ENCODE results near the gene ATXN1. TPM values are rescaled to one million over a fixed set of nuclear protein-coding genes. Genes with fewer than 3 reads are reported as not detected.

The ATXN1 gene
- total and polyA plus RNA-seq, 2 of the 13 experiments (the other 11 are each of a cell fraction or from before 2014, with no cell fraction given), result 20.7 to 39.5 TPM

- Histone ChIP-seq H3K9ac (ENCODE audit: insufficient read depth, low read depth, low read length) (no peak overlapping the region), H3K79me2 (ENCODE audit: insufficient read depth, low read length) (no peaks in the 10 kb centered on the region), H4K20me1 (ENCODE audit: insufficient read depth, low read length) (no peaks in the 10 kb centered on the region), H3K27me3 (ENCODE audit: control insufficient read depth in 1 of 2, insufficient read depth in 2 of 2, low read length in 2 of 2) (no peaks in the 10 kb centered on the region), H2AFZ (ENCODE audit: low read length) (no peak overlapping the region), H3K4me3 (replicated peaks in 1 of 3; ENCODE audit: insufficient read depth in 1 of 3, low read depth in 2 of 3, low read length in 3 of 3) (no peak overlapping the region), H3K27ac (ENCODE audit: extremely low read length, insufficient read depth, low read length) (no peak overlapping the region), H3K9me3 (ENCODE audit: low read length) (no peaks in the 10 kb centered on the region), H3K36me3 (replicated peaks in 1 of 2; ENCODE audit: control insufficient read depth in 1 of 2, insufficient read depth in 2 of 2, low read length in 2 of 2) (peaks cover 11 to 19% of the 10 kb centered on the region in 2 experiments; a peak in 3 of 5 replicates), H3K4me2 (ENCODE audit: low read depth, low read length) (no peak overlapping the region), H3K4me1 (ENCODE audit: insufficient read depth, low read length) (no peaks in the 10 kb centered on the region)
- intact Hi-C loops (cut with micrococcal nuclease; ENCODE audit: unreplicated experiment) (no loop called here), in situ Hi-C loops (cut with HindIII; ENCODE audit: extremely low pct_ligation_motif_present, low pct_unique_long_range_greater_than_20kb) (no loop called here)
- FAIRE-seq (no peak), ATAC-seq (no peak), DNase-seq (ENCODE audit: low spot score) (no peak)
- 91% methylated on average over 3 of the region's 3 CpGs for whole genome bisulfite sequencing (ENCODE audit: low lambda C conversion rate)
- TF ChIP-seq SMARCC2 (IDR thresholded peaks at IDR 0.05) (no peak), GFI1 (CRISPR knock-in tag; IDR thresholded peaks at IDR 0.05; ENCODE audit: borderline replicate concordance) (no peak), DRAP1 (CRISPR knock-in tag; IDR thresholded peaks at IDR 0.05) (no peak), ZNF230 (CRISPR knock-in tag; IDR thresholded peaks at IDR 0.05) (no peak), CENPX (CRISPR knock-in tag; IDR thresholded peaks at IDR 0.05) (no peak), TEAD2 (CRISPR knock-in tag; IDR thresholded peaks at IDR 0.05) (no peak), SMYD3 (CRISPR knock-in tag; IDR thresholded peaks at IDR 0.05) (no peak), ZNF549 (CRISPR knock-in tag; IDR thresholded peaks at IDR 0.05) (no peak), KLF6 (CRISPR knock-in tag; IDR thresholded peaks at IDR 0.05) (no peak), FOSL2 (CRISPR knock-in tag; IDR thresholded peaks at IDR 0.05) (no peak), CHD2 (IDR thresholded peaks at IDR 0.05; ENCODE audit: low read depth, low read length) (no peak), MZF1 (CRISPR knock-in tag; IDR thresholded peaks at IDR 0.05; ENCODE audit: borderline replicate concordance) (no peak), ARID3A (IDR thresholded peaks at IDR 0.05; ENCODE audit: low read depth, low read length) (no peak), ZNF572 (CRISPR knock-in tag; IDR thresholded peaks at IDR 0.05) (no peak), ZNF746 (CRISPR knock-in tag; IDR thresholded peaks at IDR 0.05) (no peak), ZSCAN20 (CRISPR knock-in tag; IDR thresholded peaks at IDR 0.05; ENCODE audit: borderline replicate concordance) (no peak)
- ChIA-PET POLR2A (no interaction called here), CTCF (ENCODE audit: low intra/inter-chr PET ratio, low total read pairs) (no interaction called here)
- BruUV-seq (replicated peaks), result no TSS peak
Observed at GRCh38 chr6:16546861-16547260, 214.4 kb downstream of the ATXN1 start.
